Measurements from ENCODE around the gene ROR1.

The ROR1 gene

GRCh38 chr1:64117492-64117891 lies 343.7 kb downstream of the ROR1 start:
- no peak for DNase-seq

GRCh38 chr1:64121766-64122385 lies 348.1 kb downstream of the ROR1 start:
- DNase-seq: no peak

- DNase-seq: no peak
Observed at GRCh38 chr1:64122588-64122987, 348.8 kb downstream of the ROR1 start.

- DNase-seq: no peak
Observed at GRCh38 chr1:64124704-64125440, 351.1 kb downstream of the ROR1 start.

- no peak for DNase-seq
Observed at GRCh38 chr1:64126581-64126980, 352.8 kb downstream of the ROR1 start.

- no peak for DNase-seq
Observed at GRCh38 chr1:64127297-64127696, 353.5 kb downstream of the ROR1 start.

DNA sequence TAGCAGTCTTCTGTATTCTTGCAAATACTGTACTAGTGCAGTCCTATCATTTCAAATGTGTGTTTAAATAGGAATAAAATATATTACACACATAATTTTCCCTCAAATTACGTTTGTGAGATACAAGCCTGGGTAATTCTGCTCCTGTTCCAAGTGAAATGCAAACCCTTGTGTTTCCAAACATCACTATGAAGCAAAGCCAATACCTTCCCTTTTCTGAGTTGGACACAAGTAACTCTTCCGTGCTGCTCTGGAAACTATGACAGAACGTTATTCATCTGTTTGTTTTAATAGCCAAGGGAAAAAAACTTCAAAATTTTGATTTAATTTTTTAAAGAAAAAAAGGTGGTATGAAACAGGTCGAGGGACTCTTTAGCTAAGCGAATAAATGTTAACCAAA lies 355.9 kb downstream of the ROR1 start:
- no peak for DNase-seq

DNA sequence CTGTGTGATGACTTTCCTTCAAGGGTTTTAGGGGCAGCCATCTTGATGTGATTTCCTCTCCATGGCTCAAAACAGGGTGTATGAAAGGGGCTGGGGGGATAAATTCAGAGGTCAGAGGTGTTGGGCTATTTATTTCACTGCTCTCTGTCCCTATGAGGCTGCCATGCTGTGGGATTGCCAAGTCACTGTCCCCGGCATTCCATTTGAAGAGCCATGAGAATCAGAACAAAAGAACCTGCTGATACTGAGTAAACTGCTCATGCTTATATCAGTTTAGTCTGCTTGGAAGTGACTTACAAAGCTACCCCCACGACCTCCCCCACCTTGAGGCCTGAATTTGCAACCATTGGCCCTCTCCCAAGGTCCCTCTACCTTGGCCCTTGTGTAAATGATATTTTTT lies 357.3 kb downstream of the ROR1 start:
- DNase-seq: no peak

DNA sequence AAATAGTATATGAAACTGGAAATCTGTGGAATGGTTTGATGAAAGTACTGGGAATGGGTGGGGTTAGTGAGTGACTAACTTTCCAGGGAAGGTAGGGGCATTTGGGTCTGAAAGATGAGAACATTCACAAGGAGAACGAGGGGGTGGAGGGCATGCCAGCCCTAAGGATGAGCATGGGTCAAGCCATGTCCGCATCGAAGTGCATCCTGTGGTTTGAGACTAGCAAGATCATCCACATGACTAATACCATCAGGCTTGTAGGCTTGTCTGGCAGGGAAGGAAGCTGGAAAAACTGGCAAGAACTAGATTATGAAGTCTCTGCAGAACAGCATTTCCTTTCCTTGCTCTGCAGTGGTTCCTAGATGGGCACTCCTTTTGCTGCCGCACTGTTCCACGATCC lies 359.2 kb downstream of the ROR1 start:
- DNase-seq: no peak

DNA sequence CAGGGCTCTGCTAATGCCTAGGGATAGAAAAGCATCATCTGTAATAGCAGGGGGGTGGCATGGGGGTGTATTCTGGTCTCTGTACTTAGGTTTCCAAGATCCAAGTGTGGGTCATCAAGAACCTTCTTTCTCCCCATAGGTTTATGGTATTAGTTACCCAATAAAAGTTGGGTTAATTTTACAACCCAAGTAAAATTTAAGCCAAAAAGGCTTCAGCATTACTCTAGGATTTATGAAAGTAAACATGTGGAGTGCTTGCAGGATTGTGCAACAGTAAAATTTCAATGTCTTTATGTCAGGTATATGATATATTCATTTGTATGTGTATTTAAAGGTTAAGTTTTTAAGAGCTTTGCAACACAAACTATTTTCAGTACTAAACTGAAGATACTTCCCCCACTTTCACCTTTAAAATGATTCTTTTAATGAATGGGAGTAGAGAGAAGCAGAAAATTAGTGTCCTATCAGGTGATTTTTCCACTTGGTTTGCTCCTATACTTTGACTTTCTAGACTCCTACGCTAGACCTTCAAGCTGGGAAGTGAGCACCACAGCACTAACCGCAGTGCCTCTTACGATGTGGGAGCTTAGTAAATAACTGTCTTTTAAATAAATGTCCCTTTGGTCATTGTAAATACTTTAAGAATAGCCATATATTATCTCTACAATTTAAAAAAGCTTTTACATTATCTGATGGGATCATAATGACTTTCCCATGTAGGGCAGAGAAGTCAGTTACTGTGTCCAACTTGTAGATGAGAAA lies 361.8 kb downstream of the ROR1 start:
- no peak for DNase-seq

GRCh38 chr1:64136296-64136695 lies 362.5 kb downstream of the ROR1 start:
- DNase-seq: no peak

- DNase-seq: peak; percentile 77
Observed at GRCh38 chr1:64136752-64137411, 363.1 kb downstream of the ROR1 start.

DNA sequence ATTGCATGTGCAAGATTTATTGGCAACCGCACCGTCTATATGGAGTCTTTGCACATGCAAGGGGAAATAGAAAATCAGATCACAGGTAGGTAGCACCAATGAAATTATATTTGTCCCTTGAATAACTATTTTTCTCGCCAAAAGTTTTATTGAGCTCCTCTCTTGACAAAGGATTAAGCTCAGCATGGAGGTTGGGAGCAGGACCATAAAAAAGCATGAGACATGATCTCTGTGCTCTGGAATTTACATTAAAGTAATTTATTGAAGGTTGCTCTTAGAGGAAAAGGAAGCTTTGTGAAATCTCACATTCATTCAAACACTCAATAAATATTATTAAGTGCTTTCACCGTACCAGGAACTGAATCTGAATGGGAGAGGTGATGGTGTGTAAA lies 363.6 kb downstream of the ROR1 start:
- no peak for DNase-seq

DNA sequence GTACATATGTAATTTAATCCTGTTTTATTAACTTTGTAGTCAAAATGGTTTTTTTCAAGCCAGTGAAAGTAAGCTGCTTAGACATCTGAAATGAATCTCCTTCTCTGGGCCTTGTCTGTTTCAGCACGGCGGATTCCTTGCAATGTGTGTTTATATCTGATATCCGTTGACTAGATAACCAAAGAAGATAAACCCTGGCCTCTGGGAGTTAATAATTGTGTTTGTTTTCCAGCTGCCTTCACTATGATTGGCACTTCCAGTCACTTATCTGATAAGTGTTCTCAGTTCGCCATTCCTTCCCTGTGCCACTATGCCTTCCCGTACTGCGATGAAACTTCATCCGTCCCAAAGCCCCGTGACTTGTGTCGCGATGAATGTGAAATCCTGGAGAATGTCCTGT lies 366.1 kb downstream of the ROR1 start:
- DNase-seq: no peak

GRCh38 chr1:64140596-64140995 lies 366.8 kb downstream of the ROR1 start:
- DNase-seq: no peak

GRCh38 chr1:64147045-64147724 lies 373.4 kb downstream of the ROR1 start:
- DNase-seq: no peak

- no peak for DNase-seq
Observed at GRCh38 chr1:64147759-64148158, 373.9 kb downstream of the ROR1 start.

DNA sequence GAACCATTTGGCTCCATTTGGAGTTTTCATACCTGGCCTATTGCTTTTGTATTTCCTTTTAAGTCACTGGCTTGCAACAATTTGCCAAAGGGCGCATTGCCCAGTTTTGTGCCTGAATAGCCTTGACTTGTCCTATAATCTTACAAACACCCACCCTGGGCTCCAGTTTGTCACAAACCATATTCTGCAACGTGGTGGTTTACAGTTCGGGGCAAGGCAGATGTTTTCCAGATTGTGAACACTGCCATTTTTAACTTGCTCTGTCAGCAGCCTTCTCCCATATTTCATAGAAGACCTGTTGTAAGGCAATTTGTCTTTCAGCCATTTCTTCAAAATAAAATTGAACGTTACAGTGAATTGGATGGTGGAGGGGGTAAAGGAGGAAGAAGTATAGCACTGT lies 376.4 kb downstream of the ROR1 start:
- DNase-seq: no peak

DNA sequence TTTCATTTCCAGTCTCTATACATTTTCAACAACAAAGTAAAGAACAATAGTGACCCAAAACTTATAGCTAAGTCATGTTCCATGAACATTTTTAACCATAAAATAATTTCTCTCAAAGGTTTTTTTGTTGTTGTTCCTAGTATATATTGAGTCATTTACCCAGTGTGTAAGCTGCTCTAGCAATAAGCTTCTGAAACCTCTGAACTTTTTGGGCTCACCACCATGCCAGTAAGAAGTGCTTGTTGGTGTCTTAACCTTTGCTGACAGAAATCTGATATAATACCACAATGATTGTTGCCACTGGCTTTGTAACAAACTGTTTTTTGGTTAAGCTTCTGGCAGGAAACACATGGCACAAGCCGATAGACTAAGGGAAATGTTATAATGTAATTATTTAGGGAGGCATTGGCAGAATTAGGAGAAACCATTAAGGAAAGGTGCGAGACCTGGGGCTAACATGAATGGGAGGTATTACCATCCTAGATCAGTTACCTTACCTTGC lies 377.0 kb downstream of the ROR1 start:
- DNase-seq: no peak

DNA sequence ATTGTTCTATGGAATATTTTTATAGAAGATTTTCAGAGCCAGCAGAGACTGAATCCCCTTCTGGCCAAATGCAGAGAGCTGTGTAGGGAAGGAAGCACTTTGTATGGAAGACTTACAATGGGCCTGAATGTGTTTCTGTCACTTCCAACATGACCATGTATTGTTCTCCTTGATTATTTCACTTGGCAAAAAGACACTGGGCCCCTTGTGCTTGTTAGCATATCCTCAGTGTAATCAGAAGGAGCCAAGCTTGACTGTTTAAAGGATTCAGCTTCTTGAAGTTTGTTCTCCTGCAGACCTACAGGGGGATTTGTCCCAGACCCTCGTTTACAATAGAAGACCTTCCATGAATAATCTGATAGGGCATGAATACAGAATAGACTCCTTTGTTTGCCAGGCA lies 381.5 kb downstream of the ROR1 start:
- no peak for DNase-seq

DNA sequence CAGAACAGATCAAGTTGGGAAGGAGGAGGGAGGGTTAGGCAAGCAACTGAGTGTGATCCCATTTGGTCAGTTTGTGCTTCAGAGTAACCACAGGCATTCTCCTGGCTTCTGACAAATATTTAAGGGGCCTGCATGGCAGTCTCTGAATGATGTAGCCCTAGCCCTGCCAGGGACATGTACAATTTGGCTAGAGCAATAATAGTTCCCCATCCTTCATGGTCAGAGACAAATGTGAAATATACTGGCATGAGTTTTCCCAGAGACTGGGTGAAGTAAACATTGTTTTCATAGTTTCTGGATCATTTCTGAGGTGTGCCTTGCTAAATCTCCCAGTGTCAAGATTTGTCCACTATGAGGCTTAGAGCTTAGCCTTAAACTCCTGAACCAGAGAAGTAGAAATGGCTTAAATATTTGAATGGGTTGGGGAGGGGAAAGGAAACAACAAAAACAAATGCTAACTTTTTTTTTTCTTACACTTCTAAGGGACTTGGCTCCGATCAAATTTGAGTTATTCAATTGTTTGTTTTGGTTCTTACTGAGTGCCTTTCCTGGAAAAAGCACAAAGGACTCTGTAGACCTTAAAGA lies 387.6 kb downstream of the ROR1 start:
- no peak for DNase-seq

GRCh38 chr1:64162151-64162550 lies 388.3 kb downstream of the ROR1 start:
- no peak for DNase-seq

All from NCI-H1694 treated with DMSO at 0.1 percent for 48 hours (cell line).